AG20443 (cell line): ENCODE measurements around the gene SDR9C7.
"Not testable (repeated sequence)": the region's sequence is repeated elsewhere in the genome, so short reads cannot be mapped to it uniquely, and the experiment has no call there.

Source experiments
- DNase-seq: peaks from one replicate; pipeline ENCODE4 v3.0.0; 2012; ENCODE audit warnings: low spot score, mixed read lengths

Gene SDR9C7

DNA sequence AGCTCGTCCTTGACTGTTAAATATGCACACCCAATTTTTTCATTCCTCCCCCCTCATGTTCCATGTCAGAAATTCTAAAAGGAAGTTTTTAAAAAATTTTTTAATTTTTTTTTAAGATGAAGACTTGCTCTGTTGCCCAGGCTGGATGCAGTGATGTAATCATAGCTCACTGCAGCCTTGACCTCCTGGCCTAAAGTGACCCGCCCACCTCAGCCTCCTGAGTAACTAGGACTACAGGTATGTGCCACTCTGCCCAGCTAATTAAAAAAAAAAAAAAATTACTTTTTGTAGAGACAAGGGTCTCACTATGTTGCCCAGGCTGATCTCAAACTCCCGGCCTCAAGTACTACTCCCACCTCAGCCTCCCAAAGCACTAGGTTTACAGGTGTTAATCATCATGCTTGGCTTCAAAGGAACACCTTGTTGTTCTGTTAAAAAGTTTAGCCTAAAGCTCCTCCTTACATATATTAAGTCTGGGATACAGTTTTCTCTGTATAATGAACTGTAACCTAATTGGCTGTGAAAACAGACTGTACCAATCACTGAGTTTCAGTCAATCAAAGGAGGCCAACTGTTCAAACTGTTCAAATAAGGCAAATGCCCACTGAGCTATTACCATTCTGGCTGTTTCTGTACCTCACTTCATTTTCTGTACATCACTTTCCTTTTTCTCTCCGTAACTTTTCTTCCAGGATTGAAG is 17.8 kb downstream of the SDR9C7 start:
- DNase-seq = no peak

DNA sequence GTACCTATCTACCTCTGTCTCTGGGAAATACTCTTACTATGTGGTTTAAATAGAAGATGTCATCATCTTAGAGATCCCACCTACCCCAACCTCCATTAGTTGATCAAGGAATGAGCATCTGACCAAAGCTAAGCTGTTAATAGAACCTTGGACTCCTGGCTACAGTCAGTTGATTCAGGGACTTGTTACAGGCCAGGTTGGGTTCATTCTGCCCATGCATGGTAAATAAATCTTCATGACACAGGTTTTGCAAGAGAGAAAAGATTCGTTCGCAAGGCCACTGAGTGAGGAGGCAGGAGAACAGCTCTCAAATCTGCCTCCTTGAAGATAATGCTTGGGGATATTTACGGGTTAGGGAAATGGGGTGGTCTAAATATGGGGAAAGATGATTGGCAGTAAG is 19.5 kb downstream of the SDR9C7 start:
- no peak for DNase-seq

DNA sequence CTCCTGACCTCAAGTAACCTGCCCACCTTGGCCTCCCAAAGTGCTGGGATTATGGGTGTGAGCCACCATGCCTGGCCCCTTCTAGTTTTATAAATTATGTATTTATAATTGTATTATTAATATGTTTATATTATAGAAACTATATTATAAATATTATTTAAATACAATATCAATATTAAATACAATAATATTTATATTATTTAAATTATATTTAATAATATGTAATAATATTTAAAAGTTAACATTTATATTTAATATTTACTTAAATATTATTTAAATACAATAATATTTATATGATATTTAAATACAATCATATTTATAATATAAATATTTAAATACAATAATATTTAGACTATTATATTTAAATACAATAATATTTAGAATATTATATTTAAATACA is 20.0 kb downstream of the SDR9C7 start:
- no peak for DNase-seq

DNA sequence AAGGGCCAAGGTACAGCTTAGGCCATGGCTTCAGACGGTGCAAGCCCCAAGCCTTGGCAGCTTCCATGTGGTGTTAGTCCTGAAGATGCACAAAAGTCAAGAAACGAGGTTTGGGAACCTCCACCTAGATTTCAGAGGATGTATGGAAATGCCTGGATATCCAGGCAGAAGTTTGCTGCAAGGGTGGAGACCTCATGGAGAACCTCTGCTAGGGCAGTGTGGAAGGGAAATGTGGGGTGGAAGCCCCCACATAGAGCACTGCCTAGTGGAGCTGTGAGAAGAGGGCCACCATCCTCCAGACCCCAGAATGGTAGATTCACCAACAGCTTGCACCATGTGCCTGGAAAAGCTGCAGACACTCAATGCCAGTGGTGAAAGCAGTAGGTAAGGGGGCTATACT is 24.8 kb downstream of the SDR9C7 start:
- DNase-seq = not testable (repeated sequence)

DNA sequence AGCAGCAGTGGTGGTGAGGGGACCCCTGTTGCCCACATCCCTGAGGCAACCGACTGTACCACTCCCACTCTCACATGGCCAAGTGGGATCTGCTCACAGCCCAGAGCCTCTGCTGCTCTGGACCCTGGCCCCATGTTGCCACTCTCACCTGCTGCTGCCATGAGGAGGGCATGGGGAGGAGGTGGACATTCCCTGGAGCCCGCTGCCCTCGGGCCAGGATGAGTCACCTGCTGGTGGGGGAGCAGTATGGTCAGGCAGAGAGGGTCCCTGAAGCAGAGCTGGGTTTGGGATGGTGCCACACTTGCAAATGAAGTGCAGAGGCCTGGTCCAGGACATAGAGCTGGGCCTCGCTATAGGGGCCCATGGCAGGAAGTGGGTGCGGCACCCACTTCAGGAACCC is 26.1 kb downstream of the SDR9C7 start:
- DNase-seq = no peak

DNA sequence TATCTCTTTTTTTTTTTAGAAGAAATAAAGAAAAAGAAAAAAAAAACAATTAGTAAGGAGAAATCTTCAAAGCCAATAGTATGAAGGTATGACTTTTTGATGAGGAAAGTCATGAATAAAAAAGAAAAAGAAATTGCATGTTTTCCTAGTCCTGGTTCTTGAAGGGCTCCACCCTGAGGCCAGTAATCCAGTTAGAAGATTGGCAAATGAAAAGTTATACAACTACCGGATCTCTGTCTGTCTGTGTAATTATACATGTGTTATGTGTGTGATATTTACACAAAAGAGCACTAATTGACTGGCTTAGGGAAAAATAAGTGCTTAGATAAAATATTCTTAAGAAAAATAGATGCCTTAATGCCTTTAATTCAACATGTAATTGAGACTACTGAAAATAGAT is 28.4 kb downstream of the SDR9C7 start:
- no peak for DNase-seq

DNA sequence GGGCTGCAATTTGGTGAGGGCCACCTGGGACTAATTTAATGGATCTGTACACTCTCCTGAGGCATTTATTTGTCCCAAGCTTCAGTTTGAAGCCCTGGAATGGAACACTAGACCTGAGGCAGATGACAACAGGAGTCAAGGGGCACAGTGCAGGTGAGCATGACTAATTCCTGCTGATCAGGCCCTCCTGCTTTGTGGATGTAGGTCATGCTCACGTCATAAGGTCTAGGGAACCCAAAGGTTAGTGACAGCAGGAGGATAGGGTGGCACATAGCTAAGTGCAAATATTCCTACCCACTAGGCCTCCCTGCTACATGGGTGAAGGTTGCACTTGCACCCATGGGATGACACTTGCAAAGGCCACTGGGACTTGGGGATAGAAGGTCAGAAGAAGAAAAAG is 30.8 kb downstream of the SDR9C7 start:
- no peak for DNase-seq

DNA sequence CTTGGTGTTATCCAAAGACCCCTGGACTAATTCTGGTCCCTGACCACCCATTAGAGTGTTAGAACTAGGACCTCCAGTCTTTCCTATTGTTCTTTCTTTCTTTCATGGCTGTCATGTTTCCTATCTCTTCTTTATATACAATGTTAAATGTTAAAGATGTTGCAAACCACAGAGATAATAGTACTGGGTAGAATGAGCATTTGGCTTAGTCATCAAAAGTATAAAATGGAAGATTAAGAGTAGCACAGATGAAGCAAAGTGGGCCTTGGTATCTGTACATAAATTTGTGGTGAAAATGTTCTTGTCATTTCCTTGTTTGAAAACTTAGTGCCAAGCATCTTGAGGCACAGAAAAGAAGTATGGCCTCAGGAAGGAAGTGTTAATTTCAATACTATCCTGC is 32.9 kb downstream of the SDR9C7 start:
- not testable (repeated sequence) for DNase-seq

DNA sequence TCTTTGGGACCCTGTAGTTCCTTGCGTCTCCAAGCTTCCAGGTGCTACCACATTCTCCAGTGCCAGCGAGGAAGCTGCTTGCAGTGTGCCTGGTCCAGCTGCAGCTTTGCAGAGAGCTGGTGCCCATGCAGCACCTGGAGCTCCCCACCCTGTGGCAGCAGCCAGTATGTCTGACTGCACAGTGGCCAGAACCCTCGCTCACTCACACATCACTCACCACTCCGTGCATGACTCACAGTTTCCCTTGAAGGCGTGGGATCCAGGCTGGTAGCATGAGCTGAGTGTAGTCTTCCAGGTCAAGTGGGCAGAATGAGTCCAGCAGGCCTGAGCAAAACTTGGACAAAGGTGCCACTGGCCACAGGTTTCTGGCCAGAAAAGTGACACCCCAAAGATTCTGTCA is 33.6 kb downstream of the SDR9C7 start:
- no peak for DNase-seq

DNA sequence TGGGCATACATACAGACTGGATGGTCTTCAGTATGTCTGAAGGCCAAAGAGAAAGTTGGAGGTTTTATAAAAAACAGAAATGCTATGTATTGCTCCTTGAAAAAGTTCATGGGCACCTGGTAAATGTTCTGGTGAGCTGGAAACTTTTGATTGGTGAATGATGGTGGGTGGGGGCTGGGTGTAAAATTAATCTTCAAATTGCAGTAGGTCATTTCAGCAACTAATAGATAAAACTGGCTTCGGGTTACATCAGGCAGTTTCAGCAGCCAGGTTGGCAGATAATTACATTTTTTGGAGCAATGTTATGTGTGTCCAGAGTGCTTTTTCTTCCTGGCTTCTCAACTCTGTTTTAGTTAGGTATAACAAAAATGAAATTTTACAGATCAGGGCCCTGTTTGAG is 35.3 kb downstream of the SDR9C7 start:
- no peak for DNase-seq

DNA sequence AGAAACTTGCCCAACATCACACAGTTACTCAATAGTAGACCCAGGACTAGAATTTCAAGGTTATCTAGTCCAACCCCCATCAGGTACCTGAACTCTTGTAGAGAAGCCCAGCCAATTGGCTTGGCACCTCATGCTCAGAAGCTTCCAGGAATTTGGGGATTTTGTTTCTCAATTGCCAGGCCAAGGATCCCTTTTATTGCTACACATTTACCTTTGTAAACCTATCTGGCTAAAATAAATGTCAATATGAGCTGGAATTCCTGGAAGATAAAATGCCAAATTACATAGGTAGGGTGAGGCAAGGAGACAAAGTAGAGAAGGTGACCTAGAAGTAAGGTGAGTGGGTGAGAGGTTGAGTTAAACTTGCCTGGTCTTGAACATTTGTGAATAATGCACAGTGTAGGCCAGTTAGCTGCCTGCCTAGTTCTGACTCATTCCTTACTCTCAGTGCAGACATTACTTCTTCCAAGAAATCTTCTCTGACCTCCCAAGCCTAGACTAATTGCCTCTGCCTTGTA is 36.3 kb downstream of the SDR9C7 start:
- DNase-seq = peak; percentile 21

DNA sequence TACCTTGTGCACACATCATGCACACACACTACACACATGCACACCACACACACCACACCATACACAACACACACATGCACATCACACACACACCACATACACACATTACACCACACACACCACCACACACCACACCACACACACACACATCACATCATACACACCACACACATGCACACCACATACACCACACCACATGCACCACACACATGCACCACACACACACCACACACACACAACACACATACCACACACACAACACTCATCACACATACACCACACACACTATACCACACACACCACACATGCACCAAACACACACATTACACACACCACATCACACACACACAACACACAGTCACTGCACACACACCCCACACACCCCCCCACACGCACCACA is 38.1 kb downstream of the SDR9C7 start:
- DNase-seq = no peak

DNA sequence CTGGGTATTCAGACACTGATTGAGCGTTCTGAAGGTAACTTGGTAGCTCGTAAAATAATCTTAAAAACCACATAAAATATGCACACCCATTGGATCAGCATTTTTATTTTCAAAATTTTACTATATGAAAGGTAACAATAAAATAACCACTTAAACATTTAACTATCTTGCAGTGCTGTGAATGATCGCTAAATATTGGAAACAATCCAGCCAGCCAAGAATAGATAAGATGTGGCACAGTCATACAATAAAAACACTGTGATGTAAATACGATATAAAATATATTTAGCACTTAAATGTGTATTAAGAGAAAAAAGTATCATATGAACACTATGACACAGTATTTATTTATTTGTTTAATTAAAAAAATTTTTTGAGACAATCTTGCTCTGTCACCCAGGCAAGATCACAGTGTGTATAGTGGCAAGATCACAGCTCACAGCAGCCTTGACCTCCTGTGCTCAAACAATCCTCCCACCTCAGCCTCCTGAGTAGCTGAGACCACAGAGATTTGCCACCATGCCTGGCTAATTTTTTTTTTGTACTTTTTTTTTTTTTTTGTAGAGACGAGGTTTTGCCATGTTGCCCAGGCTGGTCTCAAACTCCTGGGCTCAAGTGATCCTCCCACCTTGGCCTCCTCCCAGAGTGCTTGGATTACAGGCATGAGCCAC is 39.4 kb downstream of the SDR9C7 start:
- no peak for DNase-seq

DNA sequence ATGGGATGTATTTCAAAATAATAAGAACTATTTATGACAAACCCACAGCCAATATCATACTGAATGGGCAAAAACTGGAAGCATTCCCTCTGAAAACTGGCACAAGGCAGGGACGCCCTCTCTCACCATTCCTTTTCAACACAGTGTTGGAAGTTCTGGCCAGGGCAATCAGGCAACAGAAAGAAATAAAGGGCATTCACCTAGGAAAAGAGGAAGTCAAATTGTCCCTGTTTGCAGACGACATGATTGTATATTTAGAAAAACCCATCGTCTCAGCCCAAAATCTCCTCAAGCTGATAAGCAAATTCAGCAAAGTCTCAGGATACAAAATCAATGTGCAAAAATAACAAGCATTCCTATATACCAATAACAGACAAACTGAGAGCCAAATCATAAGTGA is 42.3 kb downstream of the SDR9C7 start:
- not testable (repeated sequence) for DNase-seq

DNA sequence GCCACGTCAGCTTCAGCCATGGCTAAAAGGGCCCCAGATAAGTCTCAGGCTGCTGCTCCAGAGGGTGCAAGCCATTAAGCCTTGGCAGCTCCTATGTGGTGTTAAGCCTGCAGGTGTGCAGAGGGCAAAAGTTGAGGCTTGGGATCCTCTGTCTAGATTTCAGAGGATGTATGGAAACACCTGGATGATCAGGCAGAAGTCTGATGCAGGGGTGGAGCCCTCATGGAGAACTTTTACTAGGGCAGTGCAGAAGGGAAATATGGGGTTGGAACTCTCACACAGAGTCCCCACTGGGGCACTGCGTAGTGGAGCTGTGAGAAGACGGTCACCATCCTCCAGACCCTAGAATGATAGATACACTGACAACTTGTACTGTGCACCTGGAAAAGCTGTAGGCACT is 47.9 kb downstream of the SDR9C7 start:
- DNase-seq = no peak

DNA sequence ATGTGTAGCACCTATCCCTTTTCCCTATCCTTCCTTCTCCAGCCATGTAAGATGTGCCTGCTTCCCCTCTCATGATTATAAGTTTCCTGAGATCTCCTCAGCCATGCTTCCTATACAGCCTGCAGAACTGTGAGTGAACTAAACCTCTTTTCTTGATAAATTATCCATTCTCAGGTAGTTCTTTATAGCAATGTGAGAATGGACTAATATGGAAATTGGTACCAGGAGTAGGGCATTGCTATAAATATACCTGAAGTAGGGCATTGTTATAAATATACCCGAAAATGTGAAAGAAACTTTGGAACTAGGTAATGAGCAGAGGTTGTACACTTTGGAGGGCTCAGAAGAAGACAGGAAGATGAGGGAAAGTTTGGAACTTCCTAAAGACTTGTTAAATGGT is 48.9 kb downstream of the SDR9C7 start:
- DNase-seq = no peak

DNA sequence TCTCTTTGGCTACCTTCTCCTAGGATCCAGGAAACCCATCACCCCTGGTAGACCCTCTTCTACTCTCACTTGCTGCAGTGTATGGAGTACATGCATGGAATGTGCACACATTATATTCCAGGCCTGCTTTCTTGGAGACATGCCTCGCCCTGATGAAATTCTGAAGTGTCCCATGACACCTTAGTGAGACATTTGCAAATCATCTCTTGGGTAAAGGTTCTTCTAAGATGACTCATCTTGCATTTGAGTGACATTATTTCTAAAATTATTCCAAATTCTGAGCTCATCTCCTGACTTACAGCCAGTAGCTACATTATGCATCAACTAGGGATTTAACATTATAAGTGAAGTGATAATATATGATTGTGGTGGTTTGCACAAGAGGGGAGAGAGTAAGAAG is 49.8 kb downstream of the SDR9C7 start:
- no peak for DNase-seq

DNA sequence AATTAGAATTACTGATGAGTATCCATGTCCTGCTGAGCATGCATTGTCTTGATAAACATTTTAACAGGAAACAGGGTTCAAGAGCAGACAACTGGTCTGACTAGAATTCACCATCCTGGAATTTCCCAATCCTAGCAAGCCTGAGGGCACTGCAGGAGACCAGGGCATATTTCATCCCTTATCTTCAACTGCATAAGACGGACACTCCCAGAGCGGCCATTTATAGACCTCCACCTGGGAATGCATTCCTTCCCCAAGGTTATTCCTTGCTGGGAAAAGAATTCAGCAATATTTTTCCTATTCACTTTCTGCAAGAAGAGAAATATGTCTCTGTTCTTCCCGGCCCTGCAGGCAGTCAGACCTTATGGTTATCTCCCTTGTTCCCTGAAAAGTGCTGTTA is 51.8 kb downstream of the SDR9C7 start:
- DNase-seq = not testable (repeated sequence)

DNA sequence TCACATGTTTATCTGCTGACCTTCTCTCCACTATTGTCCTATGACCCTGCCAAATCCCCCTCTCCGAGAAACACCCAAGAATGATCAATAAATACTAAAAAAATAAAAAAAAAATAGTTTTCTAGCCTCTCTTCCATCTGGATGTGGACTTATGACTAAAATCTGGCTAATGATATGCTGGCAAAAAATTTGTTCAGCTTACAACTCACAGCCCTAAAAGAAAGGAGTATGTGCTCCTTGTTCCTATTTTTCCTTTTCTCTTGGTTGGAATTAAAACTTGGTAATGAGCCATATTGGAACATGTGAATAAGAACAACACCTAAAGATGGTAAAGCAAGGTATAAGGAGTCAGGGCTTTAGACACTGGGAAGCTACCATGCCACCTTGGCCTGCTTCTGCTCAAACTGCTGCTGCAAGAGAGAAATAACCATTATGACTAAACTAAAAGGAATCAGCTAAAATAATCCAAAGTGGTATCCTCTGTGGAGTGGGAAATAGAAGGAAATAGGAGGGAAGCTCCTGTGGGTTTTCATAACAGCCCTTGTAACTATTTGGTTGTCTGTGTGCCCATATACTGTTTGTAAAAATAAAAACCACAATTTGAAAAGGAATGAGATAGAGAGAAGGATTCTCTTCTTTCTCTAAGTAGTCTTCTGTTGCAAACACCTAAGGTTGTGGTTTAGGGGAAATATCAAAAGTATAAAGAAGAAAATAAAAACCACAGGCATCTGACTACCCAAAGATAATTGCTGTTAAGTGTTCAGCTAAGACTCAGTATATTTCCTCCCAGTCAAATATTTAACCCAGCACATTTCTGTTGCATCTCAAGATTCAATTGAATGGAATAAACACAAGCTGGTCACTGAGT is 53.8 kb downstream of the SDR9C7 start:
- peak; percentile 23 for DNase-seq

DNA sequence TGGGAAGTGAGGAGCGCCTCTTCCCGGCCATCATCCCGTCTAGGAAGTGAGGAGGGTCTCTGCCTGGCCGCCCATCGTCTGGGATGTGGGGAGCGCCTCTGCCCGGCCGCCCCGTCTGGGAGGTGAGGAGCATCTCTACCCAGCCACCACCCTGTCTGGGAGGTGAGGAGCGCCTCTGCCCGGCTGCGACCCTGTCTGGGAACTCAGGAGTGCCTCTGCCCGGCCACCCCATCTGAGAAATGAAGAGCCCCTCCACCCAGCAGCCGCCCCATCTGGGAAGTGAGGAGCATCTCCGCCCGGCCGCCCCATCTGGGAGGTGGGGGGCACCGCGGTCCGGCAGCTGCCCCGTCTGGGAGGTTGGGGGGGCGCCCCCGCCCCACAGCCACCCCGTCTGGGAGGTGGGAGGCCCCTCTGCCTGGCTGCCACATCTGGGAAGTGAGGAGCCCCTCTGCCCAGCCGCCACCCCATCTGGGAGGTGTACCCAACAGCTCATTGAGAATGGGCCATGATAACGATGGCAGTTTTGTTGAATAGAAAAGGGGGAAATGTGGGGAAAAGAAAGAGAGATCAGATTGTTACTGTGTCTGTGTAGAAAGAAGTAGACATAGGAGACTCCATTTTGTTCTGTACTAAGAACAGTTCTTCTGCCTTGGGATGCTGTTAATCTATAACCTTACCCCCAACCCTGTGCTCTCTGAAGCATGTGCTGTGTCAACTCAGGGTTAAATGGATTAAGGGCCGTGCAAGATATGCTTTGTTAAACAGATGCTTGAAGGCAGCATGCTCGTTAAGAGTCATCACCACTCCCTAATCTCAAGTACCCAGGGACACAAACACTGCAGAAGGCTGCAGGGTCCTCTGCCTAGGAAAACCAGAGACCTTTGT is 54.7 kb downstream of the SDR9C7 start:
- not testable (repeated sequence) for DNase-seq

DNA sequence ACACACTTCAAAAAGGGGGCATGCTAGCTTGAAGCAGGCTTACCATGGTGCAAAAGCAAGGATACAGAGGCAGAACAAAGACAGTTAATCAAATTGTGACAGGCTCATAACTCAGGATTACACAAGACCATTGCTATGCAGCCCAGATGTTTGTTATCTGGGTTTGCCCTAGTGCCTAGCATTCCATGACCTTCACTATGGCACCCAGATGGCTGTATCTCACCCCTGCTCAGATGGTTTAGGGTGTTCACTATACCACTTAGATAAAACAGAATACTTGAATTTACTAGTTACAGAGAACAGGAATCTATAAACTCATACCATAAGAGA is 56.2 kb downstream of the SDR9C7 start:
- DNase-seq = no peak
